Umbilical cord (tissue), 2 donors: ENCODE data around the gene ZBTB7C. TPM values are rescaled to one million over a fixed set of nuclear protein-coding genes. Genes with fewer than 3 reads are reported as not detected.

Source experiments
- DNase-seq: peaks from one replicate; pipeline ENCODE4 v3.0.0-alpha.2; 2015; ENCODE audit warnings: low spot score
- total RNA-seq: library from RNA; depleted of rRNA; stranded (reverse); fragments of >200 nt; gene quantifications from one replicate; pipeline ENCODE4 v1.2.3, GENCODE V29; 2014; ENCODE audit warnings: low replicate concordance; ENCODE audit not compliant: insufficient read depth

The ZBTB7C gene
- total RNA-seq, 1 donor from 2014 or later, result 1.7 TPM

GRCh38 chr18:48149020-48149685 is 260.0 kb downstream of the ZBTB7C start:
- DNase-seq, result no peak

- no peak for DNase-seq
These were observed 266.2 kb downstream of the ZBTB7C start for GRCh38 chr18:48142994-48143393.

GRCh38 chr18:48142353-48142752 is 266.8 kb downstream of the ZBTB7C start:
- no peak for DNase-seq

- DNase-seq, result no peak
These were observed 268.5 kb downstream of the ZBTB7C start for GRCh38 chr18:48140731-48141130.

- DNase-seq, result no peak
These were observed 269.5 kb downstream of the ZBTB7C start for GRCh38 chr18:48139431-48140347.

- DNase-seq, result no peak
These were observed 270.3 kb downstream of the ZBTB7C start for GRCh38 chr18:48138660-48139430.

GRCh38 chr18:48138210-48138609 is 271.0 kb downstream of the ZBTB7C start:
- no peak for DNase-seq

GRCh38 chr18:48137374-48138081 is 271.7 kb downstream of the ZBTB7C start:
- DNase-seq, result no peak

- DNase-seq, result no peak
These were observed 272.3 kb downstream of the ZBTB7C start for GRCh38 chr18:48136827-48137373.

- DNase-seq, result no peak
These were observed 272.9 kb downstream of the ZBTB7C start for GRCh38 chr18:48136051-48136826.

- DNase-seq, result no peak
These were observed 273.7 kb downstream of the ZBTB7C start for GRCh38 chr18:48135436-48135966.

- no peak for DNase-seq
These were observed 274.6 kb downstream of the ZBTB7C start for GRCh38 chr18:48134609-48135008.

- peak; percentile 72 for DNase-seq
These were observed 275.4 kb downstream of the ZBTB7C start for GRCh38 chr18:48133671-48134251.

- no peak for DNase-seq
These were observed 276.2 kb downstream of the ZBTB7C start for GRCh38 chr18:48132797-48133655.

- no peak for DNase-seq
These were observed 278.1 kb downstream of the ZBTB7C start for GRCh38 chr18:48131042-48131441.

GRCh38 chr18:48129621-48130082 is 279.5 kb downstream of the ZBTB7C start:
- DNase-seq, result no peak

- DNase-seq, result no peak
These were observed 281.6 kb downstream of the ZBTB7C start for GRCh38 chr18:48127606-48128005.

- no peak for DNase-seq
These were observed 282.9 kb downstream of the ZBTB7C start for GRCh38 chr18:48126240-48126639.

- DNase-seq, result no peak
These were observed 283.5 kb downstream of the ZBTB7C start for GRCh38 chr18:48125724-48126123.
